Small intestine (tissue), 7 donors: Measurements from ENCODE around the gene YWHAQ. TPM values are rescaled to one million over a fixed set of nuclear protein-coding genes. Genes with fewer than 3 reads are reported as not detected.
"Not testable (repeated sequence)": the region's sequence is repeated elsewhere in the genome, so short reads cannot be mapped to it uniquely, and the experiment has no call there.

Experiments used
- DNase-seq, 2 donors: peaks; one replicate each; pipeline versions ENCODE4 v3.0.0 to v3.0.0-alpha.2; 2013
- FAIRE-seq: peaks from 2 replicates; lab custom pipeline; 2012; peaks lifted over from hg19 to GRCh38; lab: Jason Lieb, UNC
- H3K27ac ChIP-seq, 3 donors: one replicate each; pipeline ENCODE4 v1.5.1; 2013; ENCODE audit warnings: low read length in 2 of 3, mild to moderate bottlenecking in 2 of 3, control low read depth in 1 of 3, inconsistent platforms in 1 of 3, low read depth in 1 of 3, moderate library complexity in 1 of 3
- H3K27me3 ChIP-seq, 3 donors: one replicate each; pipeline ENCODE4 v1.6.1; 2013; ENCODE audit warnings: low read length in 3 of 3, inconsistent platforms in 1 of 3; ENCODE audit not compliant: control insufficient read depth in 3 of 3, insufficient read depth in 3 of 3
- H3K36me3 ChIP-seq, 3 donors: one replicate each; pipeline ENCODE4 v1.6.1; 2013; ENCODE audit warnings: low read length in 3 of 3, inconsistent platforms in 1 of 3, low read depth in 1 of 3, mild to moderate bottlenecking in 1 of 3, moderate library complexity in 1 of 3; ENCODE audit not compliant: control insufficient read depth in 3 of 3, insufficient read depth in 2 of 3
- H3K4me1 ChIP-seq, 3 donors: one replicate each; pipeline ENCODE4 v1.6.1; 2013; ENCODE audit warnings: low read length in 2 of 3, inconsistent platforms in 1 of 3, low read depth in 1 of 3, mild to moderate bottlenecking in 1 of 3, moderate library complexity in 1 of 3; ENCODE audit not compliant: control insufficient read depth in 3 of 3, insufficient read depth in 2 of 3
- H3K4me3 ChIP-seq, 3 donors: one replicate each; pipeline ENCODE4 v1.5.1; 2013; ENCODE audit warnings: low read length in 3 of 3, control low read depth in 1 of 3, inconsistent platforms in 1 of 3, low read depth in 1 of 3, mild to moderate bottlenecking in 1 of 3, moderate library complexity in 1 of 3
- H3K9me3 ChIP-seq, 2 donors: one replicate each; pipeline ENCODE4 v1.6.1; 2013; ENCODE audit warnings: low read depth in 1 of 2, low read length in 1 of 2; ENCODE audit not compliant: control insufficient read depth in 2 of 2, insufficient read depth in 1 of 2
- WGBS, 3 donors: extraction: QIAGEN DNeasy Blood & Tissue Kit; methylation state at CpG; one replicate each; pipeline ENCODE4 v1.1.7; 2013; 5-methylcytosine and 5-hydroxymethylcytosine counted together
- polyA plus RNA-seq, 4 donors: library from polyadenylated mRNA; stranded (reverse) in 3 of 4; unstranded in 1 of 4; fragments of 200-250 nt in 3 of 4; fragments of 120-200 nt in 1 of 4; gene quantifications; one replicate each; pipeline versions ENCODE4 v1.2.1 to v1.2.3, GENCODE V29; 2013
- donor health status: healthy with polysubstance abuse.
- donor health status: control.
- donor health status: control.
- donor health status: Bipolar disorder and iron deficiency.
- donor health status: healthy.

Gene YWHAQ
- polyA plus RNA-seq, 4 donors: 123 to 215 (median 173) TPM

DNA sequence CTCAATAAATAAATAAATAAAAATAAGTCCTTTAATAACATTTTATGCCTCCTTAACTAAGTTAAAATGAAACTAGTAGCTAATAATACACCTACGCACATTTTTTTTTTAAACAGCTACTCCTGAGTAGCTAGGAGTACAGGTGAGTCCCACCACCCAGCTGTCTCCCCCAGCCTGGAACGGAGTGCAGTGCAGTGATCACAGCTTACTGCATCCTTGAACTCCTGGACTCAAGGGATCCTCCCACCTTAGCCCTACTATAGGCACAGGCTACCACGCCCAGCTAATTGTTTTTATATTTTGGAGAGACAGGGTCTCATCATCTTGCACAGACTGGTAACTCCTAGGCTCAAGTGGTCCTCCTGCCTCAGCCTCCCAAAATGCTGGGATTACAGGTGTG is 28.4 kb downstream of the YWHAQ start:
- whole genome bisulfite sequencing, 3 donors: 80 to 90% (median 85%) methylated on average over 3 of the region's 3 CpGs
- H3K36me3 ChIP-seq: peaks cover 0 to 21% (median 5%) of the 10 kb centered on the region in 3 donors
- H3K27me3 ChIP-seq: no peaks in the 10 kb centered on the region
- peaks cover 0 to 23% of the 10 kb centered on the region in 2 donors for H3K9me3 ChIP-seq
- H3K4me1 ChIP-seq: peaks cover 0 to 2% (median 0%) of the 10 kb centered on the region in 3 donors
- DNase-seq: no peak
- FAIRE-seq: no peak
- no peak overlapping the region for H3K4me3 ChIP-seq
- no peak overlapping the region for H3K27ac ChIP-seq

DNA sequence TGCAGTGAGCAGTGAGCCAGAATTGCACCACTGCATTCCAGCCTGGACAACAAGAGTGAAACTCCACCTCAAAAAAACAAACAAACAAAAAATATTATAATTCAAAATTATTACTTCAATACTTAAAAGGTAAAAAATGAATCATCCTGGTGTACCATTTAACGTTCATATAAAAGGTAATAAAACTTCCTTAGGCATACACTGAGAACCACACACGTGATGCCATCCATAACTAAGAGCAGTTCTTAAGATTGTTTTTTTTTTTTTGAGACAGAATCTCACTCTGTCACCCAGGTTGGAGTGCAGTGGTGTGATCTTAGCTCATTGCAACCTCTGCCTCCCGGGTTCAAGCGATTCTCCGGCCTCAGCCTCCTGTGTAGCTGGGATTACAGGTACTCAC is 29.4 kb downstream of the YWHAQ start:
- WGBS, 3 donors: 87 to 92% (median 92%) methylated on average over 5 of the region's 5 CpGs

GRCh38 chr2:9599430-9599829 is 31.4 kb downstream of the YWHAQ start:
- 95 to 100% (median 96%) methylated on average over 1 of the region's 1 CpG for WGBS, 3 donors
- no peak for FAIRE-seq
- H3K27ac ChIP-seq: no peak overlapping the region
- H3K36me3 ChIP-seq: peaks cover 0 to 25% (median 5%) of the 10 kb centered on the region in 3 donors
- H3K4me3 ChIP-seq: no peak overlapping the region
- H3K4me1 ChIP-seq: peaks cover 0 to 3% (median under 1%) of the 10 kb centered on the region in 3 donors
- no peak for DNase-seq
- H3K27me3 ChIP-seq: no peaks in the 10 kb centered on the region
- H3K9me3 ChIP-seq: peaks cover 0 to 23% of the 10 kb centered on the region in 2 donors

More for the DNA sequence above, 29.4 kb downstream of the YWHAQ start:
- Histone ChIP-seq H3K27ac (no peak overlapping the region), H3K4me1 (peaks cover 0 to 3% (median 2%) of the 10 kb centered on the region in 3 donors), H3K27me3 (no peaks in the 10 kb centered on the region), H3K9me3 (peaks cover 0 to 23% of the 10 kb centered on the region in 2 donors), H3K4me3 (no peak overlapping the region), H3K36me3 (peaks cover 0 to 26% (median 5%) of the 10 kb centered on the region in 3 donors)
- DNase-seq (no peak), FAIRE-seq (no peak)

GRCh38 chr2:9596621-9597311 is 34.0 kb downstream of the YWHAQ start:
- no peak overlapping the region for H3K4me3 ChIP-seq
- no peaks in the 10 kb centered on the region for H3K27me3 ChIP-seq
- WGBS, 3 donors: 86 to 90% (median 87%) methylated on average over 10 of the region's 10 CpGs
- no peak for DNase-seq
- H3K27ac ChIP-seq: no peak overlapping the region
- peaks cover 0 to 31% (median 5%) of the 10 kb centered on the region in 3 donors for H3K36me3 ChIP-seq
- peaks cover 0 to 3% (median 2%) of the 10 kb centered on the region in 3 donors for H3K4me1 ChIP-seq
- no peak for FAIRE-seq
- peaks cover 0 to 23% of the 10 kb centered on the region in 2 donors for H3K9me3 ChIP-seq

DNA sequence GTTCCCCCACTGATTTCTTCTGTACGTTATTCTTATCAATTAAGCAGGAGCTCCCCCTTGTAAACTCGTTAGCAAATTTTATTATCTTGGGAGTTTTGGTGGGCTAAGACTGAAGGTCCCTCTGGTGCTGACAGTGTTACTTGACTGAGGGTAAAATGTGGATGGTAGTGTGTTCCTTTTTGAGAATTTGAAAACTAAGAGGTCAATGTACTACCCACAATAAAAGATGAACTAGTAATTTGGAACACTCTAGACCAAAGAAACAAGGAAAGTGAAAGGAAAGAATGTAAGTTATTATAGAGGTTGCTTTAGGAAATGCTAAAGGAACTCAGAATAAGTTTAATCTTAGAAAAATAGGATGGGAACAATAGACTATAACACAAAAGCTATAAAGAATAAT is 35.1 kb downstream of the YWHAQ start:
- Histone ChIP-seq H3K9me3 (peaks cover 0 to 23% of the 10 kb centered on the region in 2 donors), H3K27me3 (no peaks in the 10 kb centered on the region), H3K27ac (no peak overlapping the region), H3K4me1 (peaks cover 0 to 3% (median 2%) of the 10 kb centered on the region in 3 donors), H3K36me3 (peaks cover 0 to 24% (median 5%) of the 10 kb centered on the region in 3 donors), H3K4me3 (no peak overlapping the region)
- 38 to 52% (median 49%) methylated on average over 2 of the region's 2 CpGs for WGBS, 3 donors
- FAIRE-seq (no peak), DNase-seq (no peak)

GRCh38 chr2:9595256-9595655 is 35.5 kb downstream of the YWHAQ start:
- H3K9me3 ChIP-seq: peaks cover 0 to 19% of the 10 kb centered on the region in 2 donors
- FAIRE-seq, H3K4me1 ChIP-seq, H3K27me3 ChIP-seq, DNase-seq, H3K4me3 ChIP-seq, H3K27ac ChIP-seq: not testable (repeated sequence)
- peaks cover 0 to 20% (median 5%) of the 10 kb centered on the region in 3 donors for H3K36me3 ChIP-seq
- 70 to 80% (median 76%) methylated on average over 6 of the region's 6 CpGs for WGBS, 3 donors

- Histone ChIP-seq H3K4me3 (no peak overlapping the region), H3K4me1 (peaks cover 0 to 3% (median 2%) of the 10 kb centered on the region in 3 donors), H3K9me3 (peaks cover 0 to 16% of the 10 kb centered on the region in 2 donors), H3K36me3 (peaks cover 3 to 18% (median 4%) of the 10 kb centered on the region in 3 donors), H3K27me3 (no peaks in the 10 kb centered on the region), H3K27ac (peak overlapping the region in 1 of 3 donors; percentile 4)
- 75 to 84% (median 80%) methylated on average over 2 of the region's 2 CpGs for WGBS, 3 donors
- FAIRE-seq (no peak), DNase-seq (peak; percentile 20 to 24)
These were observed 36.3 kb downstream of the YWHAQ start for GRCh38 chr2:9594366-9595054.

GRCh38 chr2:9593925-9594324 is 36.9 kb downstream of the YWHAQ start:
- DNase-seq (peak in 1 of 2 donors; percentile 43), FAIRE-seq (no peak)
- Histone ChIP-seq H3K9me3 (peaks cover 0 to 11% of the 10 kb centered on the region in 2 donors), H3K27ac (no peak overlapping the region), H3K36me3 (peaks cover 0 to 23% (median 3%) of the 10 kb centered on the region in 3 donors), H3K27me3 (no peaks in the 10 kb centered on the region), H3K4me3 (no peak overlapping the region), H3K4me1 (peaks cover 0 to 3% (median 2%) of the 10 kb centered on the region in 3 donors)
- 91 to 93% (median 92%) methylated on average over 4 of the region's 4 CpGs for WGBS, 3 donors
